ENCODE data around the gene SERTAD3.

SERTAD3 gene

DNA sequence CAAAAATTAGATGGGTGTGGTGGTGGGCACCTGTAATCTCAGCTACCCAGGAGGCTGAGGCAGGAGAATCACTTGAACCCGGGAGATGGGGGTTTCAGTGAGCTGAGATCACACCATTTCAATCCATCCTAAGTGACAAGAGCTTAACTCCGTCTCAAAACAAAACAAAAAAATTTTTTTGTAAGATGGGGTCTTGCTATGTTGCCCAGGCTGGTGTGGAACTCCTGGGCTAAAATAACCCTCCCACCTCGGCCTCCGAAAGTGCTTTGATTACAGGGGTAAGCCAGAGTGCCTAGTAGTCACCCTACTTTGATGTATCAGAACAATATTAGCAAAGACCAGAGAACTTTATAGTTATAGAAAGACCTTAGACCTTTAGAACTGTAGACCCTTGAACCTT, 30.6 kb upstream of the SERTAD3 start:
- Histone ChIP-seq H3K27me3 (replicated peaks) (no peaks in the 10 kb centered on the region), H3K4me3 (ENCODE audit: low read depth, low read length) (no peak overlapping the region), H3K36me3 (replicated peaks) (no peaks in the 10 kb centered on the region), H3K27ac (no peak overlapping the region)
- TF ChIP-seq, protein P1, sequence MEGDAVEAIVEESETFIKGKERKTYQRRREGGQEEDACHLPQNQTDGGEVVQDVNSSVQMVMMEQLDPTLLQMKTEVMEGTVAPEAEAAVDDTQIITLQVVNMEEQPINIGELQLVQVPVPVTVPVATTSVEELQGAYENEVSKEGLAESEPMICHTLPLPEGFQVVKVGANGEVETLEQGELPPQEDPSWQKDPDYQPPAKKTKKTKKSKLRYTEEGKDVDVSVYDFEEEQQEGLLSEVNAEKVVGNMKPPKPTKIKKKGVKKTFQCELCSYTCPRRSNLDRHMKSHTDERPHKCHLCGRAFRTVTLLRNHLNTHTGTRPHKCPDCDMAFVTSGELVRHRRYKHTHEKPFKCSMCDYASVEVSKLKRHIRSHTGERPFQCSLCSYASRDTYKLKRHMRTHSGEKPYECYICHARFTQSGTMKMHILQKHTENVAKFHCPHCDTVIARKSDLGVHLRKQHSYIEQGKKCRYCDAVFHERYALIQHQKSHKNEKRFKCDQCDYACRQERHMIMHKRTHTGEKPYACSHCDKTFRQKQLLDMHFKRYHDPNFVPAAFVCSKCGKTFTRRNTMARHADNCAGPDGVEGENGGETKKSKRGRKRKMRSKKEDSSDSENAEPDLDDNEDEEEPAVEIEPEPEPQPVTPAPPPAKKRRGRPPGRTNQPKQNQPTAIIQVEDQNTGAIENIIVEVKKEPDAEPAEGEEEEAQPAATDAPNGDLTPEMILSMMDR (IDR thresholded peaks at IDR 0.05; ENCODE audit: low read depth, low read length, missing control alignments): no peak
- in situ Hi-C loops (cut with HindIII; ENCODE audit: low pct_ligation_motif_present, low sequenced_read_pairs): no loop called here
- DNase-seq: no peak

DNA sequence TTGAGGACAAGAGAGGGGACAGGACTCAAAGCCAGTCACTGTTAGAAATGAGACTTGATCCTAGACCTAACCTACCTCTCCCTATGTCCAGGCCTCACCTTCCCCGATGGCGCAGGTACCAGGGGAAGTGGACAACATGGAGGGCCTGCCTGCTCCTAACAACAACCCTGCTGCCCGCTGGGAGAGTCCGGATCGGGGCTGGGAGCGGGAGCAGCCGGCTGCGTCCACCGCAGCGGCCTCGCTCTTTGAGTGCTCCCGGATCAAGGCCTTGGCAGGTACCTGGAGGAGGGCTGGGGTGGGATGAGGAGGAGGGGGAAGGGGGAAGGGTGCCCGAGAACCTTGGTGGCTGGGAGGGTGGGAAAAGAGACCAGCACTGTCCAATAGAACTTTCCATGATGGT, 28.4 kb upstream of the SERTAD3 start:
- Histone ChIP-seq H3K4me3 (ENCODE audit: low read depth, low read length) (no peak overlapping the region), H3K27me3 (replicated peaks) (no peaks in the 10 kb centered on the region), H3K27ac (no peak overlapping the region), H3K36me3 (replicated peaks) (no peaks in the 10 kb centered on the region)
- no peak for DNase-seq
- in situ Hi-C loops (cut with HindIII; ENCODE audit: low pct_ligation_motif_present, low sequenced_read_pairs): no loop called here
- TF ChIP-seq, protein P1 (IDR thresholded peaks at IDR 0.05; ENCODE audit: low read depth, low read length, missing control alignments): no peak

DNA sequence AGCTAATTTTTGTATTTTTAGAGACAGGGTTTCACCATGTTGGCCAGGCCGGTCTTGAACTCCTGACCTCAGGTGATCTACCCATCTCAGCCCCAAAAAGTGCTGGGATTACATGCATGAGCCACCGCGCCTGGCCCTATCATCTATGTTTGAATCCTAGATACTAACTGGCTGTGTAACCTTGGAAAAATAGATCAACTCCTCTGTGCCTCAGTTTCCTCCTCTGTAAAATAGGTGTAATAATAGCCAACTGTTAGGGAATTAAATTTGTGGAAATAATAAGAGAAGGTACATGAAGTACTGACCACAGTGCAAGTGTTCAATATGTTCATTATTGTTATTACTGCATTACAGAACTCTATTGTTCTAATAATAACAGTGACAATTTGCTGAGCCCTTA, 27.0 kb upstream of the SERTAD3 start:
- Histone ChIP-seq H3K36me3 (replicated peaks) (no peaks in the 10 kb centered on the region), H3K27ac (no peak overlapping the region), H3K27me3 (replicated peaks) (no peaks in the 10 kb centered on the region), H3K4me3 (ENCODE audit: low read depth, low read length) (no peak overlapping the region)
- in situ Hi-C loops (cut with HindIII; ENCODE audit: low pct_ligation_motif_present, low sequenced_read_pairs): no loop called here
- DNase-seq: no peak
- TF ChIP-seq, protein P1 (IDR thresholded peaks at IDR 0.05; ENCODE audit: low read depth, low read length, missing control alignments): no peak

DNA sequence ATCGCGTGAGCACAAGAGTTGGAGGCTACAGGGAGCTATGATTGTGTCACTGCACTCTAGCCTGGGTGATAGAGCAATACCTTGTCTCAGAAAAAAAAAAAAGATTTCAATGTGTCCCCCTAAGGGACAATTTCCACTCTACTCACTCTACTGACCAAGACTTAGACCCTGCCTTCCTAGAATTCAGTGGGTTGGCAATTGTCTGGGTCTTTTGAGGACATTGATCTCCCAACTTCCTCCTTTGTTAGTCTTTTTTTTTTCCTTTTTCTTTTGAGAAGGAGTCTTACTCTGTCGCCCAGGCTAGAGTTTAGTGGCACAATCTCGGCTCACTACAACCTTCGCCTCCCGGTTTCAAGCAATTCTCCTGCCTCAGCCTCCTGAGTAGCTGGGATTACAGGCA, 24.9 kb upstream of the SERTAD3 start:
- TF ChIP-seq, protein P1 (IDR thresholded peaks at IDR 0.05; ENCODE audit: low read depth, low read length, missing control alignments): no peak
- in situ Hi-C loops (cut with HindIII; ENCODE audit: low pct_ligation_motif_present, low sequenced_read_pairs): no loop called here
- Histone ChIP-seq H3K36me3 (replicated peaks) (no peaks in the 10 kb centered on the region), H3K4me3 (ENCODE audit: low read depth, low read length) (no peak overlapping the region), H3K27ac (no peak overlapping the region), H3K27me3 (replicated peaks) (no peaks in the 10 kb centered on the region)
- no peak for DNase-seq

DNA sequence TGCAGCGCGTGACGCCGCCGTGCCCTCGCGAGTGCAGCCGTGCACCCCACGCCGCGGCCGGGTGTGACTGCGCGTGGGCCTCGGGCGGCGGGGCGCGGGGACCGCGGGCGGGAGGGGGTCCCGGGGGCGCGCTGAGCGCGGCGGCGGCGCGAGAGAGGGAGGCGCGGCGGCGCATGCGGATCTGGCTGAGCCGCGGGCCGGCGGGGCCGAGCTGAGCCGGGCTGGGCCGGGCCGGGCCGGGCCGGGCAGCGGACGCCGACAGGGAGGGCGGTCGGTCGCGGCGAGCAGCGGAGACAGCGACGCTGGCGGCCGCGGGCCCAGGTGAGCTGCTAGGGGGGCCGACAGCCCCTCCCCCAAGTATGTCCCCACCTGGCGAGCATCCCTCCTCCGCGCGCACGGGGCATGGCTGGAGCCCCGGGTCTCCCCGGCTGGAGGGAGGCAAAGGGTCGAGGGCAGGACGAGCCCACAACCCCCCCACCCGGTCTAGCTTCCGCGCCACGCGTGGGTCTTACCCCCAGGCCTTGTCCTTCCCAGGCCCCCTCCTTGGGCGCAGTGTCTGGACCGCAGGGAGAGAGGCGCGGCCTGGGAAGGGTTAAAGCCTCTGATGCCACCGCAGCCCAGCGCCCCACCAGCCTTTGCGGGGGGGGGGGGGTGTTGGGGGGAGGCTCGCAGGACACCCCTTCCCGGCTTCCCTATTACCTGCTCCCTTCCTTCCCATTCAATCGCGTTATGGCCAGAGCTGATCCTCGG, 23.0 kb upstream of the SERTAD3 start, which contains the start of gene SPTBN4:
TSS of gene SPTBN4 (plus strand) at position 17 of the 750 bp plus-strand sequence. CDS start 5,621 bp downstream, outside the sequence.
- H3K4me3 ChIP-seq (ENCODE audit: low read depth, low read length): peak within 1 kb of the TSS; percentile 47
- H3K27ac ChIP-seq: no peak within 1 kb of the TSS
- no peak for DNase-seq
- in situ Hi-C loops (cut with HindIII; ENCODE audit: low pct_ligation_motif_present, low sequenced_read_pairs): no loop called here
- TF ChIP-seq, protein P1 (IDR thresholded peaks at IDR 0.05; ENCODE audit: low read depth, low read length, missing control alignments): no peak
- no peaks in the 10 kb centered on the region for H3K27me3 ChIP-seq (replicated peaks)
- no peaks in the 10 kb centered on the region for H3K36me3 ChIP-seq (replicated peaks)

All from brain microvascular endothelial cell (primary cell).